Lower leg skin (tissue), 3 donors: ENCODE measurements around the gene ADORA2B.

Source experiments
- CTCF ChIP-seq, 3 donors: fragments of 450-650 bp; IDR thresholded peaks; one replicate each; pipeline ENCODE4 v1.5.1; 2016; ENCODE audit warnings: antibody characterized with exemption in 3 of 3, mild to moderate bottlenecking in 3 of 3, moderate library complexity in 2 of 3
- POLR2A ChIP-seq, 2 donors: fragments of 450-650 bp; IDR thresholded peaks; one replicate each; pipeline ENCODE4 v1.6.1; 2016 to 2017; ENCODE audit warnings: antibody characterized with exemption in 2 of 2, mild to moderate bottlenecking in 1 of 2, moderate library complexity in 1 of 2

GRCh38 chr17:15908378-15908777 lies 36.6 kb upstream of the ADORA2B start:
- no peak for TF ChIP-seq CTCF (IDR thresholded peaks at IDR 0.05)
- TF ChIP-seq POLR2A (IDR thresholded peaks at IDR 0.05): no peak
